ENCODE data around the gene HMCN2.
"Not testable (repeated sequence)": the region's sequence is repeated elsewhere in the genome, so short reads cannot be mapped to it uniquely, and the experiment has no call there.

Gene HMCN2

GRCh38 chr9:130339306-130339705, 73.7 kb downstream of the HMCN2 start:
- no peak for TF ChIP-seq CTCF (IDR thresholded peaks at IDR 0.05; ENCODE audit: low read depth, low read length)
- Histone ChIP-seq H3K36me3 (no peaks in the 10 kb centered on the region), H3K9me3 (no peaks in the 10 kb centered on the region), H3K27me3 (no peaks in the 10 kb centered on the region), H3K4me3 (ENCODE audit: low read depth, low read length) (no peak overlapping the region), H3K4me1 (no peaks in the 10 kb centered on the region)
- DNase-seq: no peak

GRCh38 chr9:130340011-130340410, 74.5 kb downstream of the HMCN2 start:
- no peaks in the 10 kb centered on the region for H3K4me1 ChIP-seq
- no peak for DNase-seq
- H3K27me3 ChIP-seq: no peaks in the 10 kb centered on the region
- H3K36me3 ChIP-seq: no peaks in the 10 kb centered on the region
- H3K9me3 ChIP-seq: no peaks in the 10 kb centered on the region
- TF ChIP-seq CTCF (IDR thresholded peaks at IDR 0.05; ENCODE audit: low read depth, low read length): no peak
- H3K4me3 ChIP-seq (ENCODE audit: low read depth, low read length): no peak overlapping the region

GRCh38 chr9:130340557-130340956, 75.0 kb downstream of the HMCN2 start:
- H3K4me1 ChIP-seq: not testable (repeated sequence)

GRCh38 chr9:130341128-130341527, 75.6 kb downstream of the HMCN2 start:
- no peak for TF ChIP-seq CTCF (IDR thresholded peaks at IDR 0.05; ENCODE audit: low read depth, low read length)
- Histone ChIP-seq H3K27me3 (no peaks in the 10 kb centered on the region), H3K4me1 (no peaks in the 10 kb centered on the region), H3K36me3 (no peaks in the 10 kb centered on the region), H3K9me3 (no peaks in the 10 kb centered on the region), H3K4me3 (ENCODE audit: low read depth, low read length) (no peak overlapping the region)
- no peak for DNase-seq

More at GRCh38 chr9:130340557-130340956, 75.0 kb downstream of the HMCN2 start:
- not testable (repeated sequence) for DNase-seq; H3K36me3 ChIP-seq; H3K27me3 ChIP-seq; H3K9me3 ChIP-seq; H3K4me3 ChIP-seq (ENCODE audit: low read depth, low read length)

GRCh38 chr9:130341839-130342713, 76.5 kb downstream of the HMCN2 start:
- Histone ChIP-seq H3K36me3 (no peaks in the 10 kb centered on the region), H3K27me3 (no peaks in the 10 kb centered on the region), H3K4me3 (ENCODE audit: low read depth, low read length) (no peak overlapping the region), H3K4me1 (no peaks in the 10 kb centered on the region), H3K9me3 (no peaks in the 10 kb centered on the region)
- DNase-seq: no peak
- TF ChIP-seq CTCF (IDR thresholded peaks at IDR 0.05; ENCODE audit: low read depth, low read length): no peak

GRCh38 chr9:130342714-130343085, 77.1 kb downstream of the HMCN2 start:
- no peak for DNase-seq
- no peaks in the 10 kb centered on the region for H3K9me3 ChIP-seq
- TF ChIP-seq CTCF (IDR thresholded peaks at IDR 0.05; ENCODE audit: low read depth, low read length): no peak
- no peaks in the 10 kb centered on the region for H3K27me3 ChIP-seq
- H3K36me3 ChIP-seq: no peaks in the 10 kb centered on the region
- H3K4me1 ChIP-seq: no peaks in the 10 kb centered on the region
- H3K4me3 ChIP-seq (ENCODE audit: low read depth, low read length): no peak overlapping the region

All from BE2C (cell line).